ENCODE data around the gene GRK1.

The GRK1 gene

DNA sequence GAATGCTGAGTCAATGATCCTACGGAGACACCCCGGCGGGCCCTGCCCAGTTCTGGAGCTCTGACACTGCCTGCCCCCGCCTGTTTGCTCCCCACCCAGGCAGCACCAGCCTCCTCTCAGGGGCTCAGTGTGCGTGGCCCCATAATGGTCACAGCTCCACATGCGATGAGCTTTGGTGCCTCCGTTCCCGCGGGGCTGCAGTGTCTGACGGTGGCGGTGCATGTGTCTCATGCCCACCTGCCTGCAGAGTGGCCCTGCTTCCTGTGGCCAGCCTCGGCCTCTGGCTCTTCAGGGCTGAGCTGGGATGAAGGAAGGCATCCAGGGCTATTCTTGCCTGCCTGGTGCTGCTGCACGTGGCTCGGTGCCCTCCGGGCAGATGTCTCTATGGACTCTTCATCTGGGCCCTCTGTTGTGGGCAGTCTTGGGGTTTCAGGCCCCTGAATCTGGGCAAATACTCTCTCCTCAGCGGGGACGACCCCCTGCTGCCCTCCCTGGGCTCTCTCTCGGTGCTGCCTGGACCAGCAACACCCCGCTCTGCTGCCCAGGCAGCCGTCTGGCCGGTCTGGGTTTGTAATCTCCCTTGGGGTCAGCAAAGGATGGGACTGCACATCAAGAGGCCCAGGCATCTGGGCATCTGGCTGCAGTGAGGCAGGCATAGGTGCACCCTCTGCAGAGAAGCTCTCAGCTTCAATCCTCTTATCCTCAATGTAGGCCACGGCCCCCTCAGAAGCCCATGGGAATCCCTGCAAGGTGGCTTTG lies 72.7 kb downstream of the GRK1 start:
- no peak overlapping the region for H3K4me3 ChIP-seq (replicated peaks; ENCODE audit: low read depth, low read length)
- DNase-seq (ENCODE audit: extremely low read depth, low read depth) = no peak
- TF ChIP-seq, protein P1, sequence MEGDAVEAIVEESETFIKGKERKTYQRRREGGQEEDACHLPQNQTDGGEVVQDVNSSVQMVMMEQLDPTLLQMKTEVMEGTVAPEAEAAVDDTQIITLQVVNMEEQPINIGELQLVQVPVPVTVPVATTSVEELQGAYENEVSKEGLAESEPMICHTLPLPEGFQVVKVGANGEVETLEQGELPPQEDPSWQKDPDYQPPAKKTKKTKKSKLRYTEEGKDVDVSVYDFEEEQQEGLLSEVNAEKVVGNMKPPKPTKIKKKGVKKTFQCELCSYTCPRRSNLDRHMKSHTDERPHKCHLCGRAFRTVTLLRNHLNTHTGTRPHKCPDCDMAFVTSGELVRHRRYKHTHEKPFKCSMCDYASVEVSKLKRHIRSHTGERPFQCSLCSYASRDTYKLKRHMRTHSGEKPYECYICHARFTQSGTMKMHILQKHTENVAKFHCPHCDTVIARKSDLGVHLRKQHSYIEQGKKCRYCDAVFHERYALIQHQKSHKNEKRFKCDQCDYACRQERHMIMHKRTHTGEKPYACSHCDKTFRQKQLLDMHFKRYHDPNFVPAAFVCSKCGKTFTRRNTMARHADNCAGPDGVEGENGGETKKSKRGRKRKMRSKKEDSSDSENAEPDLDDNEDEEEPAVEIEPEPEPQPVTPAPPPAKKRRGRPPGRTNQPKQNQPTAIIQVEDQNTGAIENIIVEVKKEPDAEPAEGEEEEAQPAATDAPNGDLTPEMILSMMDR (IDR thresholded peaks at IDR 0.05; ENCODE audit: low read depth, low read length, missing control alignments) = no peak

DNA sequence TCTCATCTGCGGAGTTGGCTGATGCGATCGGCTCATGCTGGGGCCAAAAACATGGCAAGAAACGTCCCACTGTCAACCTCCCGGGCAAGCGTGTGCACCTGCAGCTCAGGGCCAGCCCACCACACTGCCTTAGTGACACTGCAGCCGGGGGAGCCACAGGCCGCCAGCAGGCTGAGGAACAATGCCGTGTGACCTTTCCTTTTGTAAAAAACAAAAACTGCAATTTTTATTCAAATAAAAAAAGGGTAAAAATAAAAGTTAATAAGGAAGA lies 73.2 kb downstream of the GRK1 start:
- H3K4me3 ChIP-seq (replicated peaks; ENCODE audit: low read depth, low read length) = no peak overlapping the region
- TF ChIP-seq, protein P1 (IDR thresholded peaks at IDR 0.05; ENCODE audit: low read depth, low read length, missing control alignments) = no peak
- DNase-seq (ENCODE audit: extremely low read depth, low read depth) = no peak

DNA sequence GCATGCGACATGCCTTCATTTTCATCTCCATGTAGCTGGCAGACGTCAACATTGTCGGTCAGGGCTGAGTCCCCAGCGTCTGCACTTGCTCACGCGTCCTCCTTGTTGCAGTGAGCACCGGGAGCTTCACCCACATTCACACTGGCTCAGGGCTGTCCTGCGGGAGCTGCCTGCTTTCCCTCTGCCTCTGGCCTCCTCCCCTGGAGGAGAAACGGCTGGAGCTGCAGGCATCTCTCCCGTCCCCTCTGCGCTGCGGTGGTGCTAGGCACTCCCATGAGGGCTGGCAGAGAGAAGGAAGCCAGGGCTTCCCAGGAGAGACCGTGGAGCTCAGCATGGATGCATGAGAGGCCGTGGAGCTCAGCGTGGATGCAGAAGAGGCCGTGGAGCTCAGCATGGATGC lies 73.6 kb downstream of the GRK1 start:
- DNase-seq (ENCODE audit: extremely low read depth, low read depth) = no peak
- H3K4me3 ChIP-seq (replicated peaks; ENCODE audit: low read depth, low read length) = no peak overlapping the region
- TF ChIP-seq, protein P1 (IDR thresholded peaks at IDR 0.05; ENCODE audit: low read depth, low read length, missing control alignments) = no peak

DNA sequence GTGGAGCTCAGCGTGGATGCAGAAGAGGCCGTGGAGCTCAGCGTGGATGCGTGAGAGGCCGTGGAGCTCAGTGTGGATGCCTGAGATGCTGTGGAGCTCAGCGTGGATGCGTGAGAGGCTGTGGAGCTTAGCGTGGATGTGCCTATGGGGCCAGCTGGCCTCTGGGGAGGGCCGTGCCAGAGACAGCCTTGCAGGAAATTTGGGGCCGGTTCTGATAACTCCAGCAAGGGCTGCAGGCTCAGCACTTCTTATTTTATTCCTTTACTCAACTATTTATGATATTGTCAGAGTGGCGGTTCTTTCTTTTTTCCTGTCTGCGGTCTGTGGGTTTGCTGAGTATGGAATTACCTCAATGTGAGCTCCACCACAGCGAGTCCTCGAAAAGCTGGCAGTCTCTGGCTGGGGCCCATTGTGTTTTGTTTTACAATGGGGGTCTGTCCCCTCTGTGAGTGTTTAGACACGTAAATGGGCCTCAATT lies 74.2 kb downstream of the GRK1 start:
- H3K4me3 ChIP-seq (replicated peaks; ENCODE audit: low read depth, low read length) = no peak overlapping the region
- TF ChIP-seq, protein P1 (IDR thresholded peaks at IDR 0.05; ENCODE audit: low read depth, low read length, missing control alignments) = no peak
- DNase-seq (ENCODE audit: extremely low read depth, low read depth) = no peak

DNA sequence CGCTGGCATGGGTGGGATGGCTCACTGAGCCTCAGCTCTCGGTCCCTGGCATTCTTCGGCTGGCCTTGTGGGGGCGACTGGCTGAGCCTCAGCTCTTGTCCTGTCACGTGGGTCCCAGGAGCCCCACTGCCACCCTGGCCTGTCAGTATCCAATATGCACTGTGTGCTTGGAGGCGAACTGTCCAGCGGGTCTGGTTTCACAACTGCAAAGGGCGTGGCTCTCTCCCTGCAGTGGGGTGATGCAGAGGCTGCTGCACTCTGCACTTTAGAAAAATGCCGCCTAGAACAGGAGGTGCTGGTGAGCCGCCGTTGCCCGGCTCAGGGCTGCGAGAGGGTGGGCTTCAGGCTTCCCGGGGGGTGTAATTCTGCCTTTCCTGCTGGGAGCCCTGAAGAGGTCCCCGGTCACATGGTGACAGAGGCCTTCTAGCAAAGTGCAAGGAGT lies 75.0 kb downstream of the GRK1 start:
- H3K4me3 ChIP-seq (replicated peaks; ENCODE audit: low read depth, low read length) = no peak overlapping the region
- no peak for DNase-seq (ENCODE audit: extremely low read depth, low read depth)

DNA sequence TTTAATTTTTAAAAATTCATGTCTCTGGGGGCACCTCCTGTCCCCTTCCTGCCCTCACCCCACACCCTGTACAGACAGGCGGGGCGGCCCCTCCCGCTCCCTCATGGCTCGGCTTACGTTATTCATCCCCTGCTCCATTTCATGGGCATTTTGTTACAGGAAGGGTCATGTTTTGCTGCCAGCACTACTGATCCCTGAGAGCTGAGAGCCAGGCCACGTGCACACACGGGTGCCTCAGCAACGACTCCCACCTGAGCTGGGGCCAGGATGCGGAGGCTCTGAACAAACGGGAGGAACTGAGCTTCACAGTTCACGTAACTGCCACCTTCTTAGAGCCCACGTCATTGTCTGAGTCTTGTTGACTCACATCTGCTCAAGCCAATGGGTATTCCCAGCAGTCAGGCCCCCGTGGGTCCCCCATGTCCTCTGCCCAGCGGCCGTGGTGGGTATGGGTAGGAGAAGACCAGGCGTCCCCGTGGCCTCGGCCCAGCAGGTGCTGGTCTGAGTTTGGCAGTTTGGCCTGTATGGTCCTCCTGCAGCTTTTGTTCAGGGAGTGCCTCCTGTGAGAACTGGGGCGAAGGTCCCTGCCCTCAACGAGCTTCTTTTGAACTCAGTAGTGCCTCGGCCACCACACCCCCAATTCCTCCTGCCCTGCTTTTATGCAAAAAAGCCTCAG lies 75.6 kb downstream of the GRK1 start:
- no peak overlapping the region for H3K4me3 ChIP-seq (replicated peaks; ENCODE audit: low read depth, low read length)
- TF ChIP-seq, protein P1 (IDR thresholded peaks at IDR 0.05; ENCODE audit: low read depth, low read length, missing control alignments) = no peak
- DNase-seq (ENCODE audit: extremely low read depth, low read depth) = no peak

More for the DNA sequence above, 75.0 kb downstream of the GRK1 start:
- TF ChIP-seq, protein P1 (IDR thresholded peaks at IDR 0.05; ENCODE audit: low read depth, low read length, missing control alignments) = no peak
